VCaP (cell line): ENCODE data around the gene IFI27L1.
"Not testable (repeated sequence)": the region's sequence is repeated elsewhere in the genome, so short reads cannot be mapped to it uniquely, and the experiment has no call there.

Experiments
- H3K27ac ChIP-seq: fragments of 450-650 bp; 2 replicates; pipeline ENCODE4 v1.5.1; 2017
- CTCF ChIP-seq: fragments of 450-650 bp; conservative IDR thresholded peaks from 2 replicates; pipeline ENCODE4 v1.5.1; 2017; ENCODE audit warnings: mild to moderate bottlenecking, moderate library complexity

Gene IFI27L1

GRCh38 chr14:94056579-94057308 lies 24.4 kb upstream of the IFI27L1 start:
- H3K27ac ChIP-seq: no peak overlapping the region
- no peak for TF ChIP-seq CTCF

- peak overlapping the region; percentile 56 for H3K27ac ChIP-seq
- TF ChIP-seq CTCF: no peak
Observed at GRCh38 chr14:94058128-94058673, 22.9 kb upstream of the IFI27L1 start.

- peak overlapping the region; percentile 56 for H3K27ac ChIP-seq
- no peak for TF ChIP-seq CTCF
Observed at GRCh38 chr14:94058674-94059138, 22.4 kb upstream of the IFI27L1 start.

DNA sequence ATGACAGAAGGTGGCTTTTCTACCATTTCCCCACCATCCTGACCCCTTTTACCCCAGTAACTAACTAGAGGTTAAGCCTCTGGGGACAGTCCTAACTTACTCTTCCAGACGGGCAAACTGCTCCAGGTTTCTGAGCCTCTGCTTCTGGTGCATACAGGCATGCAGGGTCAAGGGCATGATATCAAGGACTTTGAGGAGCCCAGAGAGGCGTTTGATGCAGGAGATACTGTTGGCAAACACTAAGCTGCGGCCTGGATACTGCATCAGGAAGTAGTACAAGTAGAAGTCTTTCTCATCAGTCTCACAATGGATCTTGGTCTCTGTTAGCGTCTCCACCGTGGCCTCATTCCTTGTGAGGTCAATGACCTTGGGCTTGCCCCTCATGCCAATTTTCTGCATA lies 21.1 kb upstream of the IFI27L1 start:
- no peak for TF ChIP-seq CTCF
- peak overlapping the region; percentile 56 for H3K27ac ChIP-seq

DNA sequence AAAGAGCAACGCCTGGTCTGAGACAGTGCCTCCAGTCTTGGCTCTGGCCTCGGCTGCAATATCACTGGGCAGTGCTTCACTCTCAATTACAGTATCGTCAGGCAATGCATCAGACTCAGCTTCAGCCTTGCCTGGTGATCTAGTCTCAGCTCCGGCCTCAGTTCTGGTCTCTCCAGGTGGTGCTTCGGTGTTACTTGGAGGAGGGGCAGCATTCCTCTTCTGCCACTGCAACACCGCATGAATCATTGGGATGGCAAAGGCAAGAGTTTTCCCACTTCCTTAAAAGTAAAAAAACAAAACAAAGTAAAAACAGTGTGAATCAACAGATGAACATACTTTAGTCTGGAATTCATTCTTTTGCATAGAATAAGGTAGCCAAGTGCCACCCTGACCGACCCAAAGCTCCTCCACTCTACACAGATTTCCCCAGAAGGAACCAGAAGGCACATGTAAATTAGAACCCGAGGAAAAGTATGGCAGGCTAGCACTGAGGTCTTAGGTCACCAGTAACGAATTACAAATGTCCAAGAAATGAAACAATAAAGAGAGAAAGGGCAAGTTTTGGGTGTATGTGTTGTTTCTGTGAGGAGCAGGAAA lies 18.7 kb upstream of the IFI27L1 start:
- no peak for TF ChIP-seq CTCF
- H3K27ac ChIP-seq: no peak overlapping the region

DNA sequence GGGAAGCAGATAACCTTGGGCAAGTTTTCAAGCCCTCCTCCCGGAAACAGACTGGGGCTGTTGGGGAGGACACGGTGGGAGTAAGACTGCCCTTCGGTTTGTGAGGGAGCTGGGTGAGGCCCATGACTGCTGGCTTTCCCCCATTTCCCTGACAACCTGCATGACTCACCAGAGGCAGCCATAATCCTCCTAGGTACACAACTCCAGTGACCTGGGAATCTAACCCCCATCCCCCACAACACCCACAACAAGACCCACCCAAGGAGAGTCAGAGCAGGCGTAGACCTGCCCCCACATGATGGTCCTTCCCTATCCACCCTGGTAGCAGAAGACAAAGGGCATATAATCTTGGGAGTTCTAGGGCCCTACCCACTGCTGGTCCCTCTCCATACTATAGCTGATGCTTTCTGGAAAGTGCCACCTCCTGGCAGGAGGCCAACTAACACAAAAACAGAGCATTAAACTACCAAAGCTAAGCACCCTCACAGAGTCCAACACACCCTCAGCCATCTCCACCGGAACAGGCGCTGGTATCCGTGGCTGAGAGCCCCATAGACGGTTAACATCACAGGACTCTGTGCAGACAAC lies 14.9 kb upstream of the IFI27L1 start:
- H3K27ac ChIP-seq: no peak overlapping the region
- no peak for TF ChIP-seq CTCF

DNA sequence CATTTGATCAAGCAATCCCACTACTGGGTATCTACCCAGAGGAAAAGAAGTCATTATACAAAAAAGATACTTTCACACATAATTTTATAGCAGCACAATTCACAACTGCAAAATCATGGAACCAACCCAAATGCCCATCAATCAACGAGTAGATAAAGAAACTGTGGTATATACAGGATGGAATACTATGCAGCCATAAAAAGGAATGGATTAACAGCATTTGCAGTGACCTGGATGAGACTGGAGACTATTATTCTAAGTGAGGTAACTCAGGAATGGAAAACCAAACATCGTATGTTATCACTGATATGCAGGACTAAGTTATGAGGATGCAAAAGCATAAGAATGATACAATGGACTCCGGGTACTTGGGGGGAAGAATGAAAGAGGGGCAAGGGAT lies 9.0 kb upstream of the IFI27L1 start:
- H3K27ac ChIP-seq: not testable (repeated sequence)
